Hepatocyte (in vitro differentiated cells): ENCODE results near the gene SLC6A3. TPM values are rescaled to one million over a fixed set of nuclear protein-coding genes. Genes with fewer than 3 reads are reported as not detected.
"Not testable (repeated sequence)": the region's sequence is repeated elsewhere in the genome, so short reads cannot be mapped to it uniquely, and the experiment has no call there.

Source experiments
- DNase-seq: peaks from one replicate; pipeline ENCODE4 v3.0.0-alpha.2; 2016; ENCODE audit warnings: low spot score
- H2AFZ ChIP-seq: fragments of 200-600 bp; sonication (generic); 2 replicates; pipeline ENCODE4 v1.6.0; 2016; ENCODE audit warnings: antibody characterized with exemption, mild to moderate bottlenecking
- H3K27ac ChIP-seq: fragments of 200-600 bp; sonication (generic); 2 replicates; pipeline ENCODE4 v1.5.1; 2016; ENCODE audit warnings: mild to moderate bottlenecking
- H3K27me3 ChIP-seq: fragments of 200-600 bp; sonication (generic); 2 replicates; pipeline ENCODE4 v1.6.1; 2016
- H3K36me3 ChIP-seq: fragments of 200-600 bp; sonication (generic); replicated peaks from 2 replicates; pipeline ENCODE4 v1.5.1; 2016; ENCODE audit warnings: low read depth; ENCODE audit not compliant: insufficient read depth
- H3K4me1 ChIP-seq: fragments of 200-600 bp; sonication (generic); 2 replicates; pipeline ENCODE4 v1.5.1; 2016; ENCODE audit warnings: mild to moderate bottlenecking, moderate library complexity; ENCODE audit not compliant: insufficient read depth
- H3K4me2 ChIP-seq: fragments of 200-600 bp; sonication (generic); 2 replicates; pipeline ENCODE4 v1.6.0; 2016
- H3K4me3 ChIP-seq: fragments of 200-600 bp; sonication (generic); 2 replicates; pipeline ENCODE4 v1.5.1; 2016; ENCODE audit warnings: mild to moderate bottlenecking
- H3K79me2 ChIP-seq: fragments of 200-600 bp; sonication (generic); 2 replicates; pipeline ENCODE4 v1.6.0; 2017; ENCODE audit warnings: mild to moderate bottlenecking
- H3K9me2 ChIP-seq: fragments of 200-600 bp; sonication (generic); replicated peaks from 2 replicates; pipeline ENCODE4 v1.6.0; 2017; ENCODE audit warnings: mild to moderate bottlenecking; ENCODE audit not compliant: insufficient read depth
- H3K9me3 ChIP-seq: fragments of 200-600 bp; sonication (generic); 2 replicates; pipeline ENCODE4 v1.5.1; 2016; ENCODE audit warnings: low read depth, mild to moderate bottlenecking
- H4K20me1 ChIP-seq: fragments of 200-600 bp; sonication (generic); 2 replicates; pipeline ENCODE4 v1.6.0; 2016; ENCODE audit warnings: mild to moderate bottlenecking; ENCODE audit not compliant: insufficient read depth, poor library complexity, severe bottlenecking
- EZH2 ChIP-seq: fragments of 200-600 bp; sonication (generic); IDR thresholded peaks from 2 replicates; pipeline ENCODE4 v1.6.1; 2016; ENCODE audit warnings: antibody characterized with exemption, mild to moderate bottlenecking, borderline replicate concordance
- EZH2phosphoT487 ChIP-seq: fragments of 200-600 bp; sonication (generic); IDR thresholded peaks from one replicate; pipeline ENCODE4 v1.6.1; 2018; ENCODE audit warnings: antibody characterized with exemption, mild to moderate bottlenecking, low read depth, moderate library complexity; ENCODE audit not compliant: unreplicated experiment, severe bottlenecking
- WGBS: methylation state at CpG from one replicate; pipeline ENCODE4 v1.1.6; 2016; ENCODE audit warnings: low lambda C conversion rate; ENCODE audit errors: missing lambda C conversion rate; 5-methylcytosine and 5-hydroxymethylcytosine counted together
- polyA plus RNA-seq: library from polyadenylated mRNA; unstranded; fragments of >200 nt; fragmentation: Nextera tagmentation; extraction: Ambion mirVana; gene quantifications from 2 replicates; pipeline ENCODE4 v1.2.1, GENCODE V29; 2016
- total RNA-seq: library from RNA; depleted of rRNA; stranded (reverse); fragments of >200 nt; gene quantifications from 2 replicates; pipeline ENCODE4 v1.2.3, GENCODE V29; 2014
- TF ChIP-seq, protein P1 (sequence below): fragments of 200-600 bp; sonication (generic); IDR thresholded peaks from 2 replicates; pipeline ENCODE4 v1.5.1; 2016; ENCODE audit warnings: antibody characterized with exemption, mild to moderate bottlenecking; ENCODE audit not compliant: poor library complexity

The SLC6A3 gene
- total and polyA plus RNA-seq, 2 experiments from 2014 or later, result not detected

DNA sequence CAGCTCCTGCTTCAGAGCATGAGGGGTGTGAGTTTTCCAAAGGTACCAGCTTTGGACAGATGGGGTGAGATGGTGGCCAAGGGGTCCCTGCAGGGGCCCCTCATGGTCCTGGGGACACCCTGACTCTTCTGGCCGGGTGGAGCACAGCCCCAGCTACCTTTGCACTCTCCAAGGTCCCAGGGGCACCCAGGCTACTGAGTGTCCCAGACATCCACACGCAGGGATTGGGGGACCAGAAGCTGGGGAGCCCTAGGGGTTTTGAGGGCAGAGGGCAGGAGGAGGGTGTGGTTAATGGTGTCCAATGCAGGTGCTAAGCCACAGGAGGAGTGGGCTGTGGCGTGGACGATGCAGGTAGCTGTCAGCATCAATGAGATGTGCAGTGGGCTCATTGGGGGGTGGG is 84.4 kb downstream of the SLC6A3 start:
- Histone ChIP-seq H3K4me3 (no peak overlapping the region), H3K4me2 (no peak overlapping the region), H3K27me3 (peaks cover 17% of the 10 kb centered on the region), H4K20me1 (no peaks in the 10 kb centered on the region), H2AFZ (no peak overlapping the region), H3K9me3 (no peaks in the 10 kb centered on the region), H3K4me1 (no peaks in the 10 kb centered on the region), H3K79me2 (no peaks in the 10 kb centered on the region), H3K27ac (no peak overlapping the region), H3K9me2 (no peaks in the 10 kb centered on the region), H3K36me3 (no peaks in the 10 kb centered on the region)
- 79% methylated on average over 4 of the region's 4 CpGs for WGBS
- DNase-seq, result no peak
- TF ChIP-seq, protein P1, sequence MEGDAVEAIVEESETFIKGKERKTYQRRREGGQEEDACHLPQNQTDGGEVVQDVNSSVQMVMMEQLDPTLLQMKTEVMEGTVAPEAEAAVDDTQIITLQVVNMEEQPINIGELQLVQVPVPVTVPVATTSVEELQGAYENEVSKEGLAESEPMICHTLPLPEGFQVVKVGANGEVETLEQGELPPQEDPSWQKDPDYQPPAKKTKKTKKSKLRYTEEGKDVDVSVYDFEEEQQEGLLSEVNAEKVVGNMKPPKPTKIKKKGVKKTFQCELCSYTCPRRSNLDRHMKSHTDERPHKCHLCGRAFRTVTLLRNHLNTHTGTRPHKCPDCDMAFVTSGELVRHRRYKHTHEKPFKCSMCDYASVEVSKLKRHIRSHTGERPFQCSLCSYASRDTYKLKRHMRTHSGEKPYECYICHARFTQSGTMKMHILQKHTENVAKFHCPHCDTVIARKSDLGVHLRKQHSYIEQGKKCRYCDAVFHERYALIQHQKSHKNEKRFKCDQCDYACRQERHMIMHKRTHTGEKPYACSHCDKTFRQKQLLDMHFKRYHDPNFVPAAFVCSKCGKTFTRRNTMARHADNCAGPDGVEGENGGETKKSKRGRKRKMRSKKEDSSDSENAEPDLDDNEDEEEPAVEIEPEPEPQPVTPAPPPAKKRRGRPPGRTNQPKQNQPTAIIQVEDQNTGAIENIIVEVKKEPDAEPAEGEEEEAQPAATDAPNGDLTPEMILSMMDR, result no peak
- no peak for TF ChIP-seq EZH2phosphoT487
- TF ChIP-seq EZH2, result no peak

DNA sequence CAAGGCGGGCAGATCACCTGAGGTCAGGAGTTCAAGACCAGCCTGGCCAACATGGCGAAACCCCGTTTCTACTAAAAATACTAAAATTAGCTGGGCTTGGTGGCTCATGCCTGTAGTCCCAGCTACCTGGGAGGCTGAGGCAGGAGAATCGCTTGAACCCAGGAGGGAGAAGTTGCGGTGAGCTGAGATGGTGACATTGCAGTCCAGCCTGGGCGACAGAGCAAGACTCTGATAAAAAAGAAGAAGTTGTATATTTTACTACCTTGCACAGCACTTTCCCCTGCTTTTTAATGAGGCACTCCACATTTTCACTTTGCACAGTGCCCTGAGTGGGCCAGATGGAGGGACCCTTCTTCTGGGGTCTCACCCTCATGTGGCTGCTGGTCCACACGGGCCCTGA is 84.9 kb downstream of the SLC6A3 start:
- not testable (repeated sequence) for H3K9me3 ChIP-seq, H3K4me1 ChIP-seq, H3K36me3 ChIP-seq, H2AFZ ChIP-seq, H3K4me2 ChIP-seq, H3K79me2 ChIP-seq, H3K4me3 ChIP-seq, H4K20me1 ChIP-seq, DNase-seq, H3K27ac ChIP-seq, H3K9me2 ChIP-seq
- WGBS, result 94% methylated on average over 7 of the region's 7 CpGs
- H3K27me3 ChIP-seq, result peaks cover 21% of the 10 kb centered on the region

DNA sequence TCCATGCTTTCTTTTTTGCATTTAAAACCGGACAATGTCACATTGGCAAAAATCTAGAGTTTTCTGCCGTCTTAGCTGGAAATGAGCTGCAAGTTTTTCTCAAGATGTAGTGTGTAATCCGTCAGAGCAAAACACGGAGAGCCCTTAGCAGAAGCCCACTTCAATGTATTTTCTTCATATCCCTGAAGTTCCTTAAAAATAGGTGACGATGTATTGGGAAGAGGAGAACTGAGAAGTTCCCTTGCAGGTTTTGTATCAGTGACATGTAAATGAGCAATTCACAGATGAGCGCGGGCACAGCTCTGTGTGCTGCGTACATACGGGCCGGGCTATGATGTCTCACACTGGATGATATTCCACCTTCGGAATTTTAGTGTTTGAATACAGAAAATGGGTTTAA is 85.5 kb downstream of the SLC6A3 start:
- Histone ChIP-seq H3K9me2 (no peaks in the 10 kb centered on the region), H3K4me2 (no peak overlapping the region), H3K36me3 (no peaks in the 10 kb centered on the region), H4K20me1 (no peaks in the 10 kb centered on the region), H3K79me2 (no peaks in the 10 kb centered on the region), H2AFZ (no peak overlapping the region), H3K4me1 (no peaks in the 10 kb centered on the region), H3K4me3 (no peak overlapping the region), H3K27me3 (peaks cover 25% of the 10 kb centered on the region), H3K27ac (no peak overlapping the region), H3K9me3 (no peaks in the 10 kb centered on the region)
- WGBS, result 92% methylated on average over 11 of the region's 11 CpGs
- TF ChIP-seq EZH2phosphoT487, result no peak
- no peak for TF ChIP-seq EZH2
- TF ChIP-seq, protein P1, result no peak
- DNase-seq, result no peak

DNA sequence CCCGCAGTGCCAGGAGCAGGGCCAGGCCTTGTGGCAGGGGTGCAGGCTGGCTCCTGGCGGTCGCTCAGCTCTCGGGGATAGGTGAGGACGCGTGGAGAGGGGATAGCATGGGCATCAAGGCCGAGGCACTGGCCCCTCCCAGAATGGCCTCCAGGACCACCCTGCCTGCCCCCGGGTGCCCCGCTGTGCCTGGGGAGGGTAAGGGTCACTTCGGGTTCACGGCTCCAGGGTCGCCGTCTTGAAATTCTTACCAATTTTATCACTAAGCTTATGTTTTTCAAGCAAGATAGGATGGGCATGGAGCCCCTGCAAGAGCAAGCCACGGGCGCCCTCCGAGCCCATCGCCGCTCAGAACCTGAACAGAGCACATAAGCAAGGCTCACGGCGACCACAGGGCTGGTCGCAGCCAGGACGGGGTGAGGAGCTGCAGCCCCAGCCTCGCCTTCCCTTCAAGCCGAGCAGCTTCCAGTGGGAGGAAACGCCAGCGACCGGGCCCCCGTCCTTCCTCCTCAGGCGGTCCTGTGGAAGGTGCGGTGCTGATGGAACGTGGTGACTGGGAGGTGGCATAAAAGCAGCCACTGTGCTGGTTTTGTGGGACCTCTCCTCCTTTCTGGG is 86.1 kb downstream of the SLC6A3 start:
- Histone ChIP-seq H3K79me2 (no peaks in the 10 kb centered on the region), H3K4me3 (no peak overlapping the region), H3K4me1 (no peaks in the 10 kb centered on the region), H3K9me3 (no peaks in the 10 kb centered on the region), H3K9me2 (no peaks in the 10 kb centered on the region), H3K27ac (no peak overlapping the region), H3K27me3 (peaks cover 30% of the 10 kb centered on the region), H4K20me1 (no peaks in the 10 kb centered on the region), H2AFZ (no peak overlapping the region), H3K36me3 (no peaks in the 10 kb centered on the region), H3K4me2 (no peak overlapping the region)
- 88% methylated on average over 31 of the region's 31 CpGs for WGBS
- no peak for DNase-seq
- TF ChIP-seq EZH2phosphoT487 (no peak), EZH2 (no peak)
- TF ChIP-seq, protein P1, result no peak
